ENCODE results near the gene AGFG1.
A peak's percentile ranks its signal among the peaks of the same experiment; 100 is the strongest.

AGFG1 gene

DNA sequence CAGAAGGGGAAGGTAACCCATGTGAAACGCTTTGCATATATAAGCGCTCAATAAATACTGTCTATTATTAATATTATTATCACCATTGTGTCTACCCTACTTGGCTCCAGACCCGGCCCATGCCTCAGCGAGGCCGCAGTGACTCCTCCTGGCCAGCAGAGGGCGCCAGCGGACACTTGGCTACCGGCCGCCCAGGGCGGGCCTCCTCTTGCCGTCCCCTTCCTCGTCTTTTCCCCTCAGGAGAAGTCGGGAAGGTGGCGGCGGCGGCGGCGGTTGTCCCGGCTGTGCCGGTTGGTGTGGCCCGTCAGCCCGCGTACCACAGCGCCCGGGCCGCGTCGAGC, at the start of gene AGFG1:
AGFG1 (plus strand) TSS at position 233 of the 341 bp plus-strand sequence. CDS start 266 bp downstream, outside the sequence.
- DNase-seq: peak; percentile 89 to 90

DNA sequence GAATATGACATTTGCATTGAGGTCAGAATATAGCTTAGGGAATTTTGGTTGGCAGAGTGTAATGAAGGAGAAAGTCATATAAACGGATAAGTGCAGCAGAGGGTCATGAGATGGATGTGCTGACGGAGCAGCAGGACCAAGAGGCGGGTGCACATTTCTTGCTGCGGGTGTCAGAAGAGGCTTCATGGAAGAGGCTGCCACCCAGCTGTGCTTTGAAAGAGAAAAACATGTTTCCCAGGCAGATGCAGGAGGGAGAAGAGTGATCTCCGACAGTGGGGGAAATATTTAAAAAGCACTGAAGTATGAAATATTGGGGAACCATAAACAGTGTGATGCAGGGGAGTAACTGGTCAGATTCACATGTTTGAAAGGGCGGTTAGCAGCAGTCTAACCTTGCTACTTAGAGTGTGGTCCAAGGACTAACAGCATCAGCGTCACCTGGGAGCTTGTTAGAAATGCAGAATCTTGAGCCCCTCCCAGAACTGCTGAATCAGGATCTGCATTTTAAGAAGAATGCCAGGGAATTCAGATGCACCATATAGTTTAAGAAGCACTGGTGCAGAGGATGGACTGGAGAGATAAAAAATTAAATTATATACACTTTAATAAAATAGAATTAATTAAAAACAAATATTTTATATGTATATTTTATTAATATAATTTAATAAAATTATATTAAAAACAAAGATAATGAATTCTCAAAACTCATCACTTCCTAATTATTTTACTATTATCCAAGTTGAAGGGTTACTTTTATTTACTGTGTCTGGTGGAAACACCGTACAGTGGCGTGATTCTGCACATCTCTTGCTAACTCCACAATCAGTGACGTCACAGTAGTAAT, 48.1 kb upstream of the AGFG1 start:
- Mint-ChIP-seq H3K4me1 (peaks cover 13% of the 10 kb centered on the region), H3K4me3 (no peak overlapping the region), H3K27me3 (no peaks in the 10 kb centered on the region), H3K9me3 (peaks cover 0 to 8% of the 10 kb centered on the region in 2 donors), H3K27ac (no peak overlapping the region)
- ATAC-seq (no peak), DNase-seq (no peak)

More for the DNA sequence above, at the start of gene AGFG1:
- H3K4me1 Mint-ChIP-seq: peaks cover 60% of the 10 kb centered on the region
- peak; percentile 86 for ATAC-seq
- no peaks in the 10 kb centered on the region for H3K27me3 Mint-ChIP-seq
- H3K27ac Mint-ChIP-seq: peak within 1 kb of the TSS; percentile 91 to 96
- H3K4me3 Mint-ChIP-seq: peak within 1 kb of the TSS; percentile 90 to 99
- H3K9me3 Mint-ChIP-seq: no peaks in the 10 kb centered on the region

DNA sequence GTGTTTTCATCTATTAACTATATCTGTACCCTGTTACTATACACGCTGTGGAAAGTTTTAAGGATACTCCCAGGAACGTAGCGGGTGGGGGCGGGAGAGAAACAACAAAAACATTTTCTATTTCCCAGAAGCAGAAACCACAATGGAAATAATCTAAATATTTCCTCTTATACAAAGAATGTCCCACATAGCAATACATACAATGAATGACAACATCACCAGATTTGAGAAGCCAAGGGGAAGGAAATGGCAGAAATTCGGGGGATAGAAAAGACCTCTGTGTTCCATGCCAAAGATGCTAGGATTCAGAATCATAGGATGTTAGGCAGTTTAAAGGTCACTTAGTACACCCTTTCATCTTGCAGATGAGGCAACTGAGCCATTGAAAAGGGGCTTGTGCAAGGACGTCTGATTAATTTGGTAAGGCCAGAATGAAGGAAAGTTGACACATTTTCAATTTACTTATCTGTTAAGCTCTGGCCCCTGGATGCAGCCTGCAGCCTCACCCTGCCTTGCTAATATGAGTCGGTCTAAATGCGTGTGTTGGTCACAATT, 43.1 kb upstream of the AGFG1 start:
- ATAC-seq (no peak), DNase-seq (no peak)
- no peak overlapping the region for H3K4me3 Mint-ChIP-seq

GRCh38 chr2:227430639-227431038, 41.3 kb upstream of the AGFG1 start:
- H3K4me3 Mint-ChIP-seq: no peak overlapping the region
- ATAC-seq (no peak), DNase-seq (no peak)
- peaks cover 17% of the 10 kb centered on the region in 2 donors for H3K9me3 Mint-ChIP-seq
- H3K4me1 Mint-ChIP-seq: peaks cover 18% of the 10 kb centered on the region
- no peak overlapping the region for H3K27ac Mint-ChIP-seq
- no peaks in the 10 kb centered on the region for H3K27me3 Mint-ChIP-seq

More for the DNA sequence above, 43.1 kb upstream of the AGFG1 start:
- Mint-ChIP-seq H3K9me3 (peaks cover 17% of the 10 kb centered on the region in 2 donors), H3K27me3 (no peaks in the 10 kb centered on the region), H3K4me1 (peaks cover 18% of the 10 kb centered on the region), H3K27ac (no peak overlapping the region)

GRCh38 chr2:227433171-227433570, 38.8 kb upstream of the AGFG1 start:
- ATAC-seq (no peak), DNase-seq (no peak)
- peaks cover 17% of the 10 kb centered on the region in 2 donors for H3K9me3 Mint-ChIP-seq
- no peaks in the 10 kb centered on the region for H3K27me3 Mint-ChIP-seq
- H3K4me1 Mint-ChIP-seq: peaks cover 12% of the 10 kb centered on the region
- no peak overlapping the region for H3K4me3 Mint-ChIP-seq
- no peak overlapping the region for H3K27ac Mint-ChIP-seq

GRCh38 chr2:227436436-227437174, 35.4 kb upstream of the AGFG1 start:
- H3K27me3 Mint-ChIP-seq: no peaks in the 10 kb centered on the region
- H3K9me3 Mint-ChIP-seq: peaks cover 12 to 17% of the 10 kb centered on the region in 2 donors
- H3K27ac Mint-ChIP-seq: no peak overlapping the region
- ATAC-seq: no peak
- H3K4me3 Mint-ChIP-seq: no peak overlapping the region
- H3K4me1 Mint-ChIP-seq: no peaks in the 10 kb centered on the region
- no peak for DNase-seq

GRCh38 chr2:227439214-227439613, 32.7 kb upstream of the AGFG1 start:
- peaks cover 1% of the 10 kb centered on the region for H3K4me1 Mint-ChIP-seq
- H3K27ac Mint-ChIP-seq: no peak overlapping the region
- ATAC-seq: no peak
- H3K27me3 Mint-ChIP-seq: no peaks in the 10 kb centered on the region
- H3K4me3 Mint-ChIP-seq: no peak overlapping the region
- DNase-seq: no peak
- H3K9me3 Mint-ChIP-seq: no peaks in the 10 kb centered on the region

GRCh38 chr2:227442639-227443038, 29.3 kb upstream of the AGFG1 start:
- ATAC-seq (no peak), DNase-seq (no peak)
- no peak overlapping the region for H3K4me3 Mint-ChIP-seq
- H3K27ac Mint-ChIP-seq: no peak overlapping the region
- H3K27me3 Mint-ChIP-seq: no peaks in the 10 kb centered on the region
- H3K9me3 Mint-ChIP-seq: no peaks in the 10 kb centered on the region
- H3K4me1 Mint-ChIP-seq: peaks cover 15% of the 10 kb centered on the region

GRCh38 chr2:227443889-227444568, 27.9 kb upstream of the AGFG1 start:
- peak overlapping the region in 1 of 2 donors; percentile 23 for H3K27ac Mint-ChIP-seq

GRCh38 chr2:227447606-227448005, 24.4 kb upstream of the AGFG1 start:
- ATAC-seq: no peak
- Mint-ChIP-seq H3K9me3 (no peaks in the 10 kb centered on the region), H3K27me3 (peaks cover 7% of the 10 kb centered on the region), H3K4me1 (peaks cover 29% of the 10 kb centered on the region), H3K27ac (no peak overlapping the region), H3K4me3 (no peak overlapping the region)
- no peak for DNase-seq

More at GRCh38 chr2:227443889-227444568, 27.9 kb upstream of the AGFG1 start:
- peaks cover 15% of the 10 kb centered on the region for H3K4me1 Mint-ChIP-seq
- H3K9me3 Mint-ChIP-seq: no peaks in the 10 kb centered on the region
- ATAC-seq (no peak), DNase-seq (no peak)
- no peak overlapping the region for H3K4me3 Mint-ChIP-seq
- peaks cover 7% of the 10 kb centered on the region for H3K27me3 Mint-ChIP-seq

DNA sequence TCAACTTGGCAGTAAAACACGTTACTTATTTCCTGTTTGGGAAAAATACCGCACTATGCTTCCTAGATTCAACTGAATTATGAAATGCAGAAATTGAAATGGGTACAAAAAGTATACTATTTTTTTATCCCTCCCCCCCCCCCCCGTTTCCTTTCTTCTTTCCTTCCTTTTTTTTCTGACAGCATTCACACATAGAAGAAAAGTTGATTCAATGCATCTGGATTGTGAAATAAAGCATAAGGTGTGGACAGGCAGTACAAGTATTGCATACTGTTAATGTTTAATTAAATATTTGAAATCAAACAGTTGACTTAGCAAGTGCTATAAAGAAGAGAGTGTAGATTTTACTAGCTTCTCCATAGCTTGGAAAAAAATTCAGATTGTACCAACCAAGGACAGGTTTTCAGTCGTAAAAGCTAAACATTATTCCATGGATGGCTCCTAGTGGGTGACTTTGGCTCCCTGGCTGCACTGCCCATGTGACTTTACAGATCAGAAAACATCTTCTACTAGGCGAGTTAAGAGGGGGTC, 21.6 kb upstream of the AGFG1 start:
- Mint-ChIP-seq H3K27me3 (peaks cover 7% of the 10 kb centered on the region), H3K9me3 (no peaks in the 10 kb centered on the region), H3K27ac (peak overlapping the region in 1 of 2 donors; percentile 28), H3K4me1 (peaks cover 38% of the 10 kb centered on the region), H3K4me3 (no peak overlapping the region)
- no peak for ATAC-seq
- DNase-seq: no peak

DNA sequence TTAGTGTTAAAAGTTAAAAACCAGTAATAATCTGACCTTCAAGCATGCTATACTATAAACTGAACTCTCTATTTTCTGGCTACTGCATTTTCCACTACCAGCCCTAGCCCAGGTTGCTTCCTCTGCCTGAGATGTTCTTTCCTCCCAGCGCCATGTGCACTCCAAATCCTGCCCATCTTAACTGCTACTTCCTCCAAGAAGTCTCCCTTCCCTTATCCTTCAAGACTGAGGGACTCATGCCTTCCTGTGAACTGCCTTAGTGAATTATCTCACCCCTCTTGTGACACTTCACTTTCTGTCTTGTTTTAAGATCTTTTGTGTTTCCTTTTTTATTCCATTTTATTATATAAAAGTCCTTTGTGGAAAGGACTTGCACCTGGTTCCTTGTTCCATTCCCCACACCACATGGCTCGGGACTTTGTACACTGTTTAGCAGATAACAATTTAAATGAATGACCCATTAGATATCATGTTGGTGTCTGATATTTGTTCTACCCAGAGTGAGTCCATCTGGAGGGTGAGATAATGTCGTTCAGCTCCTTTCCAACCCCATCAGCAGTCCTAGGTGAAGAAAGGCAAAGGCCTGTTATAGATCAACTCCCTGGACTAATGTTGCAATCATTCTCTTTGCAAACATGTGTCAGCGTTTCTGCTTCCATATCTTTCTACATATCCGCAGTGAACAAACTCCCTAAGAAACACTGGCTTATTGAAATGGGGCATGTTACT, 20.9 kb upstream of the AGFG1 start:
- no peak for DNase-seq
- Mint-ChIP-seq H3K4me1 (peaks cover 41% of the 10 kb centered on the region), H3K27me3 (peaks cover 7% of the 10 kb centered on the region)

DNA sequence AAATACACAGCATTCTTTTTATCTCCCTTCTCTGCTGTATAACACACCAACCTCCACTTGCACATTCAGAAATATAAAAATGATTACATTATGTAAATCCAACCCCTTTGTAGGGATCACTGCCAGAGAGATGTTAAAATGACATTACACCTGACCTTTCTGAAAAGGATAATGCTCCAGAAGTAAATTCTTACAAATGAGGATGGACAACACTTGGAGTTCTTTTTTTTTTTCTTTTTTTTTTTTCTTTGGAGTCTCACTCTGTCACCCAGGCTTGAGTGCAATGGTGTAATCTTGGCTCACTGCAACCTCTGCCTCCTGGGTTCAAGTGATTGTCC, 20.3 kb upstream of the AGFG1 start:
- no peak overlapping the region for H3K27ac Mint-ChIP-seq
- DNase-seq (no peak), ATAC-seq (no peak)
- H3K4me3 Mint-ChIP-seq: no peak overlapping the region
- no peaks in the 10 kb centered on the region for H3K9me3 Mint-ChIP-seq
- H3K4me1 Mint-ChIP-seq: peaks cover 42% of the 10 kb centered on the region
- H3K27me3 Mint-ChIP-seq: peaks cover 7% of the 10 kb centered on the region

More for the DNA sequence above, 20.9 kb upstream of the AGFG1 start:
- Mint-ChIP-seq H3K9me3 (no peaks in the 10 kb centered on the region), H3K27ac (no peak overlapping the region), H3K4me3 (no peak overlapping the region)
- ATAC-seq: no peak

DNA sequence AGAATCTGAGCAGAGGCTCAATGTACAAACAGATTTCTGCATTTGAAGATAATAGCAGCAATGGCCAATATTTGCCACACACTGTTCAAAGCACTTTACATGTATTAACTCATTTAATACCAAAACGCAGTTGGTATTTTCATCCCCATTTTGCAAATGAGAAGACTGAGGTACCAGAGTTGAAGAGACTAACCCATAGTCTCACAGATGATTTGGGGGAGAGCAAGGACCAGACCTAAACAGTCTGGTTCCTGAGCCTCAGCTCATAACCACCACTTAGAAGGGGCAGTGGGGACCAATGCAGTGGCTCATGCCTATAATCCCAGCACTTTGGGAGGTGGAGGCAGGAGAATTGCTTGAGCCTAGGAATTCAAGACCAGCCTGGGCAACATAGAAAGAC, 18.1 kb upstream of the AGFG1 start:
- ATAC-seq: no peak
- Mint-ChIP-seq H3K27me3 (peaks cover under 1% of the 10 kb centered on the region), H3K4me3 (peak overlapping the region in 1 of 2 donors; percentile 51), H3K4me1 (peaks cover 62% of the 10 kb centered on the region), H3K9me3 (no peaks in the 10 kb centered on the region), H3K27ac (no peak overlapping the region)
- no peak for DNase-seq
